GM19023 (cell line): ENCODE data around the gene ZDHHC7.
"Not testable (repeated sequence)": the region's sequence is repeated elsewhere in the genome, so short reads cannot be mapped to it uniquely, and the experiment has no call there.

ENCODE experiments used
- ATAC-seq: cut with Tn5 transposase; IDR thresholded peaks from one replicate; pipeline ENCODE4 v1.9.1; 2021; ENCODE audit warnings: mild to moderate bottlenecking, moderate library complexity; ENCODE audit not compliant: unreplicated experiment

Gene ZDHHC7

DNA sequence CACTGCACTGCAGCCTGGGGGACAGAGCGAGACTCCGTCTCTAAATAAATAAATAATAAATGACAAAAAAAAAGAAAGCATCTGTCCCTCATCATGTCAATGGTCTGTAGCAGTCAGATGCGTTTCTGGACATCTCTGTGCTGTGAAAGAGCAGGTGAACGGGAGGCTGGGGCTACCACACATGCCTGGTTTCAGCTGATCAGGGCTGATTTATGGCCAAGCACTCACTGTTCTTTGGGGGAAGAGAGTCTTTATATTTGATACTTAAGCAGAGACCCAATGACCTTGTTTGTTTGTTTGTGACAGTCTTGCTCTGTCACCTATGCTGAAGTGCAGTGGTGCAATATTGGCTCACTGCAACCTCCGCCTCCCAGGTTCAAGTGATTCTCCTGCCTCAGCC is 33.7 kb upstream of the ZDHHC7 start:
- no peak for ATAC-seq

GRCh38 chr16:85042606-85043005 is 31.3 kb upstream of the ZDHHC7 start:
- no peak for ATAC-seq

- no peak for ATAC-seq
Observed at GRCh38 chr16:85042167-85042526, 30.8 kb upstream of the ZDHHC7 start.

- ATAC-seq: no peak
Observed at GRCh38 chr16:85041219-85042166, 30.2 kb upstream of the ZDHHC7 start.

DNA sequence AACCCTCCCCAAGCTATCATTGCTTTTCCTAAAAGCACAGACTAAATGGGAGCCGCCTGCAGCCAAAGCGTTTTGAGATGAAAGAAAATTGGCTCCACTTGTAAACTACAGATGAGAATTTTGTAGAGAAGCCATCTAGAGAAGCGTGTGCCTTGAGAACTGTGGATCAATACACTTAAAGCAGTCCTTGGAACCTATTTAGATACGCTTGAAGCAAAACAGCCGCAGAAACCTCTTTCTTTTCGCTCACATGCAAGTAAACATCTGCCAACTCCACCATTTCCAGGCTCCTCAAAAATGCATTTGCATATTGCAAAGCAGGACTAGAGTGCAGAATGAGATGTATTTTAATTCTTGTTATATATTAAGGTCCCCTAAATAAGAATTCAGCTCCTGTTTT is 29.4 kb upstream of the ZDHHC7 start:
- ATAC-seq: no peak

GRCh38 chr16:85037721-85038120 is 26.4 kb upstream of the ZDHHC7 start:
- no peak for ATAC-seq

- no peak for ATAC-seq
Observed at GRCh38 chr16:85037050-85037410, 25.7 kb upstream of the ZDHHC7 start.

GRCh38 chr16:85036236-85037049 is 25.1 kb upstream of the ZDHHC7 start:
- ATAC-seq: no peak

DNA sequence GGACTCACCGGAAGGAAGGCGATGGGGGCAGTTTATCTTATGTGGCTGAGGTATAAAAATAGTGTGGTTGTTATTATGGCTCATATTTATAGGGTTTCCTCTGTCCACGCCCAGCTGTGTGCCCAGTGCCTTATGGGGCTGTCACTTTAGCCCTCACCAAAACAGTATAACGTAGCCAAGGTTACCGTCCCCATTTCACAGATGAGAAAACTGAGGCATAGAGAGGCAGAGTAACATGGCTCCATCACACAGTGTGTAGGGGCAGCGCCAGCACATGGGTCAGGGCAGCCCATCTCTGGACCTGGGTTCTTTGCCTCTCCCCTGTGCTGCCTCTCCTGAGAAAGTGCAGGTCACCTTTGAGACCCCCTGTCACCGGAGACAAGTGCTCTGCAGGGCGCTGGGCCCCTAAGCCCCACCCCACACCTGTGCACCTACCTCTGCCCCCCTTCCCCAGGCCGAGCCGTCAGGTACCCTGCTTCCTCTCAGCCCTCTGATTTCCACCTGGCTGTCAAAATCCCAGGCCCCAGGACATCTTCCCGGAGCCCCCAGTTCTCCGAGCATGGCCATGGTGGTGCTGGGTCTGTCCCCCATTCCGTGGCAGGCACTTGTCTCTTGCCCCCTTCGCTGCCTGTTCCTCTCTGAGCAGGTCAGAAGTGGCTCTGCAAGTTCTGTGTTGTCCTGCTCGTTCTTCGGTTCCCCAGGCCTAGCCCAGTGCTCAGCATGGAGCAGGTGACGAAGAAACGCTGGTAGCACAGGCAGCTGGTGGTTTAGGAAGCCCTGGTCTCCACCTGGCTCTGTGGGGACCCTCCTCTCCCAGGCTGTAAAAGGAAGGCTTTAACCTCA is 23.5 kb upstream of the ZDHHC7 start:
- no peak for ATAC-seq

GRCh38 chr16:85033171-85033570 is 21.8 kb upstream of the ZDHHC7 start:
- ATAC-seq: no peak

GRCh38 chr16:85032187-85032586 is 20.9 kb upstream of the ZDHHC7 start:
- not testable (repeated sequence) for ATAC-seq

GRCh38 chr16:85031451-85031850 is 20.1 kb upstream of the ZDHHC7 start:
- ATAC-seq: no peak

- ATAC-seq: no peak
Observed at GRCh38 chr16:85029981-85030401, 18.7 kb upstream of the ZDHHC7 start.

DNA sequence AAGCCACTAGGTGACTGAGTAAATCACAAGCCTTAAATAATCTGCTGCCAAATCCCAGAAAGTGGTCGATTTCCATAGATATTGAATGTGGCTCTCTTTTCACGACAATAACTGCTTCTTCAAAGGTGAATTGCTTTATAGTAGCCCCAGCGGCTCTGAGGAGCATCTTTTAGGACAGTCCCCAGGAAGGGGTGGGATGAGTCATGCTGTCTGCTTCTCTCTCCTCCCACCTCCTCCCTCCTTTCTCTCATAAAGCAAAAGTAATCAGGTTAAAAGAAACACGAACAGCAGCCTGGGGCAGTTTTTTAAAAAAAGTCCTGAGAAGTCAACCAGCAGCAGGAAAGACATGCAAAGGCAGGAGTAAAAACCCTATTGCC is 18.1 kb upstream of the ZDHHC7 start:
- ATAC-seq: peak; percentile 44

- ATAC-seq: peak; percentile 6
Observed at GRCh38 chr16:85028685-85029407, 17.5 kb upstream of the ZDHHC7 start.

DNA sequence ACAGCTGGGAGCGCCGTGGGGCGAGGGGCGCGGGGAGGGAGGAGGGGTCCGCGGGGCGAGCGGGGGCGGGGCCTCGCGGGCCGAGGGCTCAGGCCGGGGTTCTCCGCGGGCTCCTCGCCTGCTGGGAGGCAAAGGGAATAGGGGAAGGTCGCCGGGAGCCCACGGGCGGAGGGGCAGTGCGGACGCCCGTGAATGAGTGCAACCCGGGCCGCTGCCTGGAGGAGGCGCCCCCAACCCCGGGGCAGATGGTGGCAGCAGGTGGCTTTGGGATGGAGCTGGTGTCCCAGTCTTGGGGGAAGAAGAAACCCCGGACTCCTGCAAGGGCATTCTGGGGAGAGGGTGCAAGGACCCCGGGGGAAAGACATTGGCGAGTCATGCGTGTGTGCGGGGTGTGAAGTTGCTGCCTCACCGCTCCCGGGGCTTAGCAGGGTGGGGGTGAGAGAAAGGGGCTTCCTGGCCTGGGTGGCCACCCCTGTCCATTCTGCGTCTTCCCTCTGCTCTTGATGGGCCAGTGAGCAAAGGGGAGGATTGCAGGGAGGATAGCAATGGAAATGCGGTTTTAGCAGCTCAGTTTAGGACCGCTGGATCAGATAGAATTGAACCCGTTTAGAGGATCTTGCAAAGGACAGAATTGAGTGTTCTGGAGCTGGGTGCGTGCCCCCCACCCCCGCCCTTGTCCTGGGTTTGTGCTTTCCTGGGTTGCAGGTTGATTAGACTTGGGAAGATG is 16.8 kb upstream of the ZDHHC7 start:
- ATAC-seq: peak; percentile 13

GRCh38 chr16:85027349-85027957 is 16.1 kb upstream of the ZDHHC7 start, which contains the start of gene KIAA0513:
Gene KIAA0513 (plus strand): TSS chr16:85027795. CDS start chr16:85067072, 39,277 bp downstream.
- peak; percentile 70 for ATAC-seq

DNA sequence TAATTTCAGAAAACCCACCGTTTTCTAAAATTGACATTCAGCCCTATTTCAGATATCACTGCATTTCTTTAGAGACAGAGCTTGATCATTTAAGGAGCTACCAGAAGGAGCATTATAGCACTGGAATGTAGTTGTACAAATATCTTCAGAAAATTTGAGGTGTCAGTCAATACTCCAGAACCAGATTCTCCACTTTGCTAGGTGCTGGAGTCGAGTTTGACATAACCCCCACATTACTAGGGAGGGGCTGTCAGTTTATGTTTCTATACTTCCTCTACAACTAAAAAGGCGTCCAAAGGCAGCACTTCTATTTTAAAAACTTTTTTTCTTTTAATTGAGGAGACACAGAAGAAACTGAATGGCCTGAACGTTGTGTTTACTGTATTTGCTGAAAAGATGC is 15.4 kb upstream of the ZDHHC7 start:
- ATAC-seq: no peak
